Keratinocyte (primary cell): ENCODE measurements around the gene SLC4A2.

Experiments
- CTCF ChIP-seq, 3 experiments: IDR thresholded peaks in 1 of 3; conservative IDR thresholded peaks in 1 of 3; optimal IDR thresholded peaks in 1 of 3; 2 replicates in 2 of 3; 3 replicates in 1 of 3; pipeline versions ENCODE3 to v1.5.1; 2011; ENCODE audit warnings: low read length in 3 of 3, mild to moderate bottlenecking in 3 of 3, moderate library complexity in 2 of 3, control low read depth in 1 of 3, inconsistent platforms in 1 of 3; ENCODE audit not compliant: insufficient read depth in 2 of 3; ENCODE audit errors: extremely low read depth in 1 of 3
- EZH2 ChIP-seq: IDR thresholded peaks from one replicate; pipeline ENCODE4 v1.6.1; 2012; ENCODE audit warnings: inconsistent platforms, mild to moderate bottlenecking, low read length, moderate library complexity

GRCh38 chr7:151017953-151018420, 41.4 kb upstream of the SLC4A2 start:
- TF ChIP-seq CTCF (optimal IDR thresholded peaks at IDR 0.05 in 1 of 3, IDR thresholded peaks at IDR 0.05 in 1 of 3, conservative IDR thresholded peaks at IDR 0.05 in 1 of 3; ENCODE audit: extremely low read depth in 1 of 3, insufficient read depth in 2 of 3, low read length in 3 of 3) (peak; percentile 68 to 96 (median 95)), EZH2 (no peak)
